ENCODE data around the gene AFG1L. TPM values are rescaled to one million over a fixed set of nuclear protein-coding genes. Genes with fewer than 3 reads are reported as not detected.
A peak's percentile ranks its signal among the peaks of the same experiment; 100 is the strongest.

Gene AFG1L
- total and polyA plus RNA-seq, 4 donors = 2.7 to 2.8 (median 2.7) TPM

DNA sequence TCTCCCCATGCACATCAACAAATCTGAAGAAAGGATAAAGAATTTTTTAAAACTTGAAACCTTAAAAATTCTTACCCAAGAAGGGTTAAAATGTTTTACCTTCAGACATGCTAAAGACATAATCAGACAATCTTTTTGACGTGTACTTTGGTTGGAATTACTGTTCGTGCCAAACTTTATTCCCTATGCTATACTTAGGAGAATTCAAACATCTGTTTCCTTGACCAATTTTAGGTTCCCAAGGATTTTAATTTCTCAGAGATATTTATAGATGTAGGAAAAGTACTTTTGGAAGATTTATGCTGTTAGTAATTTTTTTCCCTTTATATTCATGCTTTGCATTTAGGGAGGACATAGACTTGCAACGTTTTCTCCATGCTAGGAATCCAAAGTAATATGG is 108.4 kb downstream of the AFG1L start:
- Histone ChIP-seq H3K9ac (ENCODE audit: low read depth in 1 of 2, low read length in 2 of 2) (peak overlapping the region in 1 of 2 donors; percentile 5), H3K36me3 (ENCODE audit: control insufficient read depth in 4 of 4, insufficient read depth in 3 of 4, low read depth in 1 of 4, low read length in 3 of 4) (no peaks in the 10 kb centered on the region), H3K4me3 (ENCODE audit: low read depth in 1 of 3, low read length in 3 of 3) (no peak overlapping the region), H3K4me1 (ENCODE audit: control insufficient read depth in 4 of 4, insufficient read depth in 4 of 4, low read length in 3 of 4) (peaks cover 1 to 18% (median 5%) of the 10 kb centered on the region in 4 donors), H3K27me3 (ENCODE audit: control insufficient read depth in 4 of 4, insufficient read depth in 4 of 4, low read length in 3 of 4) (no peaks in the 10 kb centered on the region), H3K9me3 (ENCODE audit: control insufficient read depth in 4 of 4, low read length in 3 of 4) (no peaks in the 10 kb centered on the region), H3K27ac (ENCODE audit: low read depth in 1 of 2, low read length in 2 of 2) (no peak overlapping the region)
- TF ChIP-seq, protein P1, sequence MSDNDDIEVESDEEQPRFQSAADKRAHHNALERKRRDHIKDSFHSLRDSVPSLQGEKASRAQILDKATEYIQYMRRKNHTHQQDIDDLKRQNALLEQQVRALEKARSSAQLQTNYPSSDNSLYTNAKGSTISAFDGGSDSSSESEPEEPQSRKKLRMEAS (IDR thresholded peaks at IDR 0.05) = no peak
- WGBS = 58% methylated on average over 3 of the region's 3 CpGs
- no peak for DNase-seq (ENCODE audit: low spot score)

DNA sequence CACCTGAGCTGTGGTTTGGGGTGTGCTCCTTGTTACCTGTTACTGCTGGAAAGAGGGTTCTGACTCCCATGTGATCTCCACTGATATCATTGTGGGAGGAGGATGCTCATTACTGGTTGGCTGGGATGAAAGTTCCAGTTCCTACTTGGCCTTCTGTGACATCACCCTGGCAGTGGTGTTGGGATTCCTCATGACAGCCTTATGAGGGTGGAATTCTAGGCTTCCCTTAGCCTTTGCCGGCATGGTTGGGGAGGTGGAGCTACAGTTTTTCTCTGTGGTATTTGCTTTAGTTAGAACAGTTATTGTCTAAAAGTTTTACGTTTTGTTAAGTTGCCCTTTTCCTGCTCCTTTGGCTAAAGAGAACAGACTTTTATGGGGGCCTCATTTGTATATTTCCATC is 112.1 kb downstream of the AFG1L start:
- Histone ChIP-seq H3K4me3 (ENCODE audit: low read depth in 1 of 3, low read length in 3 of 3) (no peak overlapping the region), H3K4me1 (ENCODE audit: control insufficient read depth in 4 of 4, insufficient read depth in 4 of 4, low read length in 3 of 4) (peaks cover 4 to 25% (median 13%) of the 10 kb centered on the region in 4 donors), H3K9ac (ENCODE audit: low read depth in 1 of 2, low read length in 2 of 2) (no peak overlapping the region), H3K9me3 (ENCODE audit: control insufficient read depth in 4 of 4, low read length in 3 of 4) (no peaks in the 10 kb centered on the region), H3K27ac (ENCODE audit: low read depth in 1 of 2, low read length in 2 of 2) (no peak overlapping the region), H3K27me3 (ENCODE audit: control insufficient read depth in 4 of 4, insufficient read depth in 4 of 4, low read length in 3 of 4) (no peaks in the 10 kb centered on the region), H3K36me3 (ENCODE audit: control insufficient read depth in 4 of 4, insufficient read depth in 3 of 4, low read depth in 1 of 4, low read length in 3 of 4) (no peaks in the 10 kb centered on the region)
- 87% methylated on average over 2 of the region's 2 CpGs for WGBS
- TF ChIP-seq, protein P2, sequence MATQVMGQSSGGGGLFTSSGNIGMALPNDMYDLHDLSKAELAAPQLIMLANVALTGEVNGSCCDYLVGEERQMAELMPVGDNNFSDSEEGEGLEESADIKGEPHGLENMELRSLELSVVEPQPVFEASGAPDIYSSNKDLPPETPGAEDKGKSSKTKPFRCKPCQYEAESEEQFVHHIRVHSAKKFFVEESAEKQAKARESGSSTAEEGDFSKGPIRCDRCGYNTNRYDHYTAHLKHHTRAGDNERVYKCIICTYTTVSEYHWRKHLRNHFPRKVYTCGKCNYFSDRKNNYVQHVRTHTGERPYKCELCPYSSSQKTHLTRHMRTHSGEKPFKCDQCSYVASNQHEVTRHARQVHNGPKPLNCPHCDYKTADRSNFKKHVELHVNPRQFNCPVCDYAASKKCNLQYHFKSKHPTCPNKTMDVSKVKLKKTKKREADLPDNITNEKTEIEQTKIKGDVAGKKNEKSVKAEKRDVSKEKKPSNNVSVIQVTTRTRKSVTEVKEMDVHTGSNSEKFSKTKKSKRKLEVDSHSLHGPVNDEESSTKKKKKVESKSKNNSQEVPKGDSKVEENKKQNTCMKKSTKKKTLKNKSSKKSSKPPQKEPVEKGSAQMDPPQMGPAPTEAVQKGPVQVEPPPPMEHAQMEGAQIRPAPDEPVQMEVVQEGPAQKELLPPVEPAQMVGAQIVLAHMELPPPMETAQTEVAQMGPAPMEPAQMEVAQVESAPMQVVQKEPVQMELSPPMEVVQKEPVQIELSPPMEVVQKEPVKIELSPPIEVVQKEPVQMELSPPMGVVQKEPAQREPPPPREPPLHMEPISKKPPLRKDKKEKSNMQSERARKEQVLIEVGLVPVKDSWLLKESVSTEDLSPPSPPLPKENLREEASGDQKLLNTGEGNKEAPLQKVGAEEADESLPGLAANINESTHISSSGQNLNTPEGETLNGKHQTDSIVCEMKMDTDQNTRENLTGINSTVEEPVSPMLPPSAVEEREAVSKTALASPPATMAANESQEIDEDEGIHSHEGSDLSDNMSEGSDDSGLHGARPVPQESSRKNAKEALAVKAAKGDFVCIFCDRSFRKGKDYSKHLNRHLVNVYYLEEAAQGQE (IDR thresholded peaks at IDR 0.05) = no peak
- no peak for TF ChIP-seq SP1 (IDR thresholded peaks at IDR 0.05)
- TF ChIP-seq ZBTB33 (IDR thresholded peaks at IDR 0.05) = no peak
- no peak for TF ChIP-seq RXRA (IDR thresholded peaks at IDR 0.05)
- no peak for TF ChIP-seq GABPA (IDR thresholded peaks at IDR 0.05 in 1 of 2, conservative IDR thresholded peaks at IDR 0.05 in 1 of 2)
- TF ChIP-seq YY1 (IDR thresholded peaks at IDR 0.05) = no peak
- no peak for TF ChIP-seq FOXA1 (IDR thresholded peaks at IDR 0.05)
- TF ChIP-seq TAF1 (conservative IDR thresholded peaks at IDR 0.05) = no peak
- TF ChIP-seq, protein P1 (IDR thresholded peaks at IDR 0.05) = no peak
- TF ChIP-seq JUND (IDR thresholded peaks at IDR 0.05) = no peak
- no peak for TF ChIP-seq CTCF (IDR thresholded peaks at IDR 0.05; ENCODE audit: low read depth, low read length, missing input control)
- TF ChIP-seq FOXA2 (IDR thresholded peaks at IDR 0.05) = no peak
- no peak for TF ChIP-seq HNF4A (conservative IDR thresholded peaks at IDR 0.05)
- no peak for TF ChIP-seq HNF4G (IDR thresholded peaks at IDR 0.05)
- no peak for TF ChIP-seq RAD21 (IDR thresholded peaks at IDR 0.05)
- no peak for TF ChIP-seq EGR1 (IDR thresholded peaks at IDR 0.05; ENCODE audit: low read depth in 2 of 2)
- no peak for DNase-seq (ENCODE audit: low spot score)

Data from liver (tissue), 9 donors.